HCT116 (cell line): ENCODE data around the gene KIAA0232. TPM values are rescaled to one million over a fixed set of nuclear protein-coding genes. Genes with fewer than 3 reads are reported as not detected.

ENCODE experiments used
- ATAC-seq: fragments of 200-7000 bp; cut with Tn5 transposase; 2 replicates; pipeline ENCODE4 v1.9.1; 2020; ENCODE audit warnings: mild to moderate bottlenecking, moderate library complexity
- BruUV-seq: library from RNA; stranded (reverse); fragments of 400-500 nt; replicated peaks from 2 replicates; lab custom pipeline; 2021; lab: Mats Ljungman, UMichigan
- CTCF ChIA-PET: fragments of 300-600 bp; sonication (Branson Sonifier 250); formaldehyde crosslinking; loops from one replicate; lab custom pipeline; 2021; ENCODE audit warnings: antibody characterized with exemption; lab: Charles Lee
- POLR2A ChIA-PET: fragments of 300-600, 350-600 bp; sonication (Branson Sonifier 250); formaldehyde crosslinking; loops from one replicate; lab custom pipeline; 2021; ENCODE audit warnings: antibody characterized with exemption; lab: Charles Lee
- RAD21 ChIA-PET, 2 experiments: fragments of 300-600 bp; sonication (Branson Sonifier 250); formaldehyde crosslinking; loops; one replicate each; lab custom pipeline; 2023; ENCODE audit warnings: low total read pairs in 2 of 2; ENCODE audit not compliant: uncharacterized antibody in 2 of 2, unreplicated experiment in 2 of 2, low non-redundant PET in 1 of 2; lab: Charles Lee
- DNase-seq: peaks from one replicate; pipeline ENCODE4 v3.0.0-alpha.2; 2010; ENCODE audit warnings: low read depth, low spot score
- H2AFZ ChIP-seq: fragments of 200-600 bp; shearing (Covaris generic), sonication (generic); 2 replicates; pipeline ENCODE4 v1.6.1; 2017; ENCODE audit warnings: low read depth, mixed run types, mixed read lengths, antibody characterized with exemption, low read length; ENCODE audit not compliant: poor library complexity, severe bottlenecking
- H3K27ac ChIP-seq: 2 replicates; pipeline ENCODE4 v1.5.1; 2012; ENCODE audit warnings: low read depth, low read length
- H3K27me3 ChIP-seq: fragments of 200-600 bp; sonication (generic); 2 replicates; pipeline ENCODE4 v1.6.1; 2016; ENCODE audit warnings: mixed run types, low read length, mixed read lengths; ENCODE audit not compliant: insufficient read depth
- H3K36me3 ChIP-seq, 2 experiments: fragments of 200-500 bp in 1 of 2; fragments of 200-600 bp in 1 of 2; sonication (Bioruptor generic) in 1 of 2; sonication (generic) in 1 of 2; 2 replicates each; pipeline versions ENCODE4 v1.5.1 to v1.6.1; 2014 to 2016; ENCODE audit warnings: low read length in 2 of 2, inconsistent platforms in 1 of 2, mixed read lengths in 1 of 2, mixed run types in 1 of 2; ENCODE audit not compliant: insufficient read depth in 2 of 2, control insufficient read depth in 1 of 2
- H3K4me1 ChIP-seq, 2 experiments: fragments of 200-600 bp in 1 of 2; sonication (generic) in 1 of 2; 2 replicates each; pipeline versions ENCODE4 v1.5.1 to v1.6.1; 2012 to 2017; ENCODE audit warnings: low read length in 2 of 2, inconsistent platforms in 1 of 2, mild to moderate bottlenecking in 1 of 2, mixed read lengths in 1 of 2, mixed run types in 1 of 2, moderate library complexity in 1 of 2; ENCODE audit not compliant: insufficient read depth in 2 of 2, control insufficient read depth in 1 of 2
- H3K4me2 ChIP-seq: fragments of 200-600 bp; sonication (generic); 2 replicates; pipeline ENCODE4 v1.6.1; 2017; ENCODE audit warnings: mixed run types, low read length, mixed read lengths
- H3K4me3 ChIP-seq, 2 experiments: fragments of 200-600 bp in 1 of 2; sonication (generic) in 1 of 2; replicated peaks in 1 of 2; 2 replicates each; pipeline ENCODE4 v1.5.1; 2011 to 2016; ENCODE audit warnings: low read length in 2 of 2, control low read depth in 1 of 2, low read depth in 1 of 2, mild to moderate bottlenecking in 1 of 2, mixed read lengths in 1 of 2, mixed run types in 1 of 2
- H3K79me2 ChIP-seq: fragments of 200-600 bp; sonication (generic); 2 replicates; pipeline ENCODE4 v1.6.1; 2017; ENCODE audit warnings: mild to moderate bottlenecking, mixed run types, low read length, moderate library complexity, mixed read lengths; ENCODE audit not compliant: insufficient read depth
- H3K9ac ChIP-seq: fragments of 200-600 bp; sonication (generic); 2 replicates; pipeline ENCODE4 v1.6.1; 2016; ENCODE audit warnings: low read length, mixed read lengths
- H3K9me2 ChIP-seq: fragments of 200-600 bp; sonication (generic), shearing (Covaris generic); 2 replicates; pipeline ENCODE4 v1.6.1; 2017; ENCODE audit warnings: mixed run types, mild to moderate bottlenecking, moderate library complexity; ENCODE audit not compliant: insufficient read depth
- H3K9me3 ChIP-seq, 2 experiments: fragments of 200-500 bp in 1 of 2; fragments of 200-600 bp in 1 of 2; sonication (Bioruptor generic) in 1 of 2; sonication (generic) in 1 of 2; 2 replicates each; pipeline ENCODE4 v1.6.1; 2014 to 2017; ENCODE audit warnings: low read length in 2 of 2, mixed read lengths in 2 of 2, inconsistent platforms in 1 of 2, low read depth in 1 of 2, mild to moderate bottlenecking in 1 of 2, mixed run types in 1 of 2, moderate library complexity in 1 of 2; ENCODE audit not compliant: control insufficient read depth in 1 of 2, insufficient read depth in 1 of 2
- H4K20me1 ChIP-seq: fragments of 200-600 bp; sonication (generic), shearing (Covaris generic); 2 replicates; pipeline ENCODE4 v1.6.1; 2017; ENCODE audit warnings: mixed run types, mild to moderate bottlenecking, moderate library complexity; ENCODE audit not compliant: insufficient read depth
- CBX3 ChIP-seq: IDR thresholded peaks from 2 replicates; pipeline ENCODE4 v1.6.1; 2012; ENCODE audit warnings: low read depth
- ELF1 ChIP-seq: IDR thresholded peaks from 2 replicates; pipeline ENCODE4 v1.6.1; 2012; ENCODE audit warnings: low read depth, borderline replicate concordance
- JUND ChIP-seq: IDR thresholded peaks from 2 replicates; pipeline ENCODE4 v1.6.1; 2012
- SRF ChIP-seq: IDR thresholded peaks from 2 replicates; pipeline ENCODE4 v1.6.1; 2012; ENCODE audit warnings: low read depth
- TCF7L2 ChIP-seq: IDR thresholded peaks from 2 replicates; pipeline ENCODE4 v1.7.0; 2011; ENCODE audit warnings: borderline replicate concordance, inconsistent platforms; ENCODE audit not compliant: insufficient read depth, insufficient read length; ENCODE audit errors: extremely low read depth
- YY1 ChIP-seq: IDR thresholded peaks from 2 replicates; pipeline ENCODE4 v1.6.1; 2011; ENCODE audit warnings: low read length, low read depth, moderate library complexity, mild to moderate bottlenecking; ENCODE audit not compliant: insufficient replicate concordance; ENCODE audit errors: extremely low read depth
- ZFX ChIP-seq: fragments of 450-650 bp; IDR thresholded peaks from 2 replicates; pipeline ENCODE4 v1.6.1; 2017
- ZNF274 ChIP-seq: fragments of 200-500 bp; sonication (Bioruptor generic); IDR thresholded peaks from 2 replicates; pipeline ENCODE4 v1.6.1; 2014; ENCODE audit warnings: mild to moderate bottlenecking, low read depth, low read length, inconsistent platforms
- intact Hi-C: fragments of 100-400 bp; cut with micrococcal nuclease; formaldehyde crosslinking; loops from 2 replicates; pipeline ENCODE4 v1.10.0; 2022
- total RNA-seq: library from RNA; stranded (reverse); gene quantifications from one replicate; pipeline ENCODE4 v1.2.1, GENCODE V29; 2021; ENCODE audit not compliant: unreplicated experiment
- TF ChIP-seq, protein P1 (sequence below): IDR thresholded peaks from 2 replicates; pipeline ENCODE4 v1.6.1; 2011; ENCODE audit warnings: mild to moderate bottlenecking, low read length, moderate library complexity; ENCODE audit not compliant: insufficient replicate concordance; ENCODE audit errors: extremely low read depth
- TF ChIP-seq, protein P2 (sequence below): IDR thresholded peaks from 2 replicates; pipeline ENCODE4 v1.6.1; 2012

KIAA0232 gene
- total RNA-seq, 1 experiment from 2014 or later: 18.1 TPM

DNA sequence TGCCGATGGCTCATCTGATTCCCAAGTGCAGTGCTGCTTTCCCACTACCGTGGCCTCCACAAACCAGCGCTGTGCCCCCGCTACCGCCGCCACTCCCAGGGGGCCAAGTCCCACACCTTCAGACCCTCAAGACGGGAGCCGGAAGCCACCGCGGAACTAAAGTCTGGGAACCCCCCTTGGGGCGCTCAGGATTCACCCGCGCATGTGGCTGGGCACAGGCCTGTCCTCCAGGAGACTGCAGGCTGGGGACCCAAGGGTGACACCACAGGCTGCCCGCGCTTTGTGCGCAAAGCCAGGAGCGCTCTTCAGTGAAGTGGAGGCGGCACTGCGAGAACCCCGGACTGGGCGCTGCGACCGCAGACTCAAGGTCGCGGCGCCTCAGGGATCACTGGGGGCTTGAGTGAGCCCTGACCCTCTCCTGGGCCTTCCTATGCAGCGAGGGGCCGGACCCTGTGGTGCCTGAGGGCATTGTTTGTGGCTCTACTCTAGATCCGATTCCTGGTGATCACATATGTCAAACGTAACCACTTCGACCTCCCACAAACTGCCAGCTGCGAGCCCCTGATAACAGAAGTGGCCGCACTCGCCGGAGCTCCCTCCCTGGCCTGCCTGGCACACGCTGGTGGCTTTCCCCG is 106.7 kb downstream of the KIAA0232 start:
- Histone ChIP-seq H3K27me3 (no peaks in the 10 kb centered on the region), H2AFZ (no peak overlapping the region), H3K4me2 (no peak overlapping the region), H3K79me2 (no peaks in the 10 kb centered on the region), H3K9me2 (no peaks in the 10 kb centered on the region), H3K27ac (no peak overlapping the region), H3K4me3 (no peak overlapping the region), H3K9ac (no peak overlapping the region), H3K4me1 (no peaks in the 10 kb centered on the region), H3K36me3 (no peaks in the 10 kb centered on the region), H4K20me1 (no peaks in the 10 kb centered on the region), H3K9me3 (peaks cover 0 to 4% of the 10 kb centered on the region in 2 experiments; a peak in 2 of 4 replicates)
- DNase-seq (no peak), ATAC-seq (no peak)
- CTCF ChIA-PET: no interaction called here
- RAD21 ChIA-PET: no interaction called here
- TF ChIP-seq, protein P1, sequence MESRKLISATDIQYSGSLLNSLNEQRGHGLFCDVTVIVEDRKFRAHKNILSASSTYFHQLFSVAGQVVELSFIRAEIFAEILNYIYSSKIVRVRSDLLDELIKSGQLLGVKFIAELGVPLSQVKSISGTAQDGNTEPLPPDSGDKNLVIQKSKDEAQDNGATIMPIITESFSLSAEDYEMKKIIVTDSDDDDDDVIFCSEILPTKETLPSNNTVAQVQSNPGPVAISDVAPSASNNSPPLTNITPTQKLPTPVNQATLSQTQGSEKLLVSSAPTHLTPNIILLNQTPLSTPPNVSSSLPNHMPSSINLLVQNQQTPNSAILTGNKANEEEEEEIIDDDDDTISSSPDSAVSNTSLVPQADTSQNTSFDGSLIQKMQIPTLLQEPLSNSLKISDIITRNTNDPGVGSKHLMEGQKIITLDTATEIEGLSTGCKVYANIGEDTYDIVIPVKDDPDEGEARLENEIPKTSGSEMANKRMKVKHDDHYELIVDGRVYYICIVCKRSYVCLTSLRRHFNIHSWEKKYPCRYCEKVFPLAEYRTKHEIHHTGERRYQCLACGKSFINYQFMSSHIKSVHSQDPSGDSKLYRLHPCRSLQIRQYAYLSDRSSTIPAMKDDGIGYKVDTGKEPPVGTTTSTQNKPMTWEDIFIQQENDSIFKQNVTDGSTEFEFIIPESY: no peak
- TF ChIP-seq, protein P2, sequence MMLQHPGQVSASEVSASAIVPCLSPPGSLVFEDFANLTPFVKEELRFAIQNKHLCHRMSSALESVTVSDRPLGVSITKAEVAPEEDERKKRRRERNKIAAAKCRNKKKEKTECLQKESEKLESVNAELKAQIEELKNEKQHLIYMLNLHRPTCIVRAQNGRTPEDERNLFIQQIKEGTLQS: no peak
- TF ChIP-seq ELF1 (no peak), ZNF274 (no peak), CBX3 (no peak), JUND (no peak), TCF7L2 (no peak), ZFX (no peak), SRF (no peak), YY1 (no peak)
- POLR2A ChIA-PET: no interaction called here
- intact Hi-C loops: no loop called here
- BruUV-seq: no TSS peak
